Calu3 (cell line): ENCODE results near the gene ABCA12. TPM values are rescaled to one million over a fixed set of nuclear protein-coding genes. Genes with fewer than 3 reads are reported as not detected.

Source experiments
- BruUV-seq: library from RNA; stranded (reverse); fragments of 400-500 nt; replicated peaks from 2 replicates; lab custom pipeline; 2021; lab: Mats Ljungman, UMichigan
- CTCF ChIA-PET: fragments of 300-600 bp; sonication (Branson Sonifier 250); formaldehyde crosslinking; loops from one replicate; lab custom pipeline; 2022; ENCODE audit warnings: antibody characterized with exemption; lab: Charles Lee
- DNase-seq: peaks from one replicate; pipeline ENCODE4 v3.0.0; 2022
- H3K27ac Mint-ChIP-seq: one replicate; pipeline ENCODE4 v1.8.0; 2022; ENCODE audit warnings: mixed read lengths; ENCODE audit not compliant: unreplicated experiment
- H3K27me3 Mint-ChIP-seq: one replicate; pipeline ENCODE4 v1.8.0; 2022; ENCODE audit warnings: mixed read lengths; ENCODE audit not compliant: unreplicated experiment
- H3K36me3 Mint-ChIP-seq: one replicate; pipeline ENCODE4 v1.8.0; 2022; ENCODE audit warnings: mild to moderate bottlenecking, moderate library complexity, mixed read lengths; ENCODE audit not compliant: insufficient read depth, unreplicated experiment
- H3K4me1 Mint-ChIP-seq: one replicate; pipeline ENCODE4 v1.8.0; 2022; ENCODE audit warnings: mild to moderate bottlenecking, low read depth, mixed read lengths; ENCODE audit not compliant: unreplicated experiment
- H3K4me3 Mint-ChIP-seq: one replicate; pipeline ENCODE4 v1.8.0; 2022; ENCODE audit warnings: mild to moderate bottlenecking, low read depth, moderate library complexity, mixed read lengths; ENCODE audit not compliant: unreplicated experiment
- H3K9me3 Mint-ChIP-seq: one replicate; pipeline ENCODE4 v1.8.0; 2022; ENCODE audit warnings: low read depth, mixed read lengths; ENCODE audit not compliant: unreplicated experiment
- CTCF ChIP-seq: fragments of 200-600 bp; IDR thresholded peaks from one replicate; pipeline ENCODE4 v1.8.0; 2022; ENCODE audit warnings: antibody characterized with exemption; ENCODE audit not compliant: unreplicated experiment
- intact Hi-C: fragments of 100-400 bp; cut with micrococcal nuclease; formaldehyde crosslinking; loops from one replicate; pipeline ENCODE4 v1.10.0; 2022; ENCODE audit not compliant: unreplicated experiment
- total RNA-seq: library from RNA; stranded (reverse); gene quantifications from 2 replicates; pipeline ENCODE4 v1.2.3, GENCODE V29; 2022

The ABCA12 gene
- total RNA-seq, 1 experiment from 2014 or later: 4.8 TPM

- intact Hi-C loops: loop anchor here (5.0 to 10.0 kb wide), 2 partner anchors 1196 to 1748 kb away; no protein-coding TSS in a partner anchor
- no peaks in the 10 kb centered on the region for H3K4me1 Mint-ChIP-seq
- H3K36me3 Mint-ChIP-seq: no peaks in the 10 kb centered on the region
- BruUV-seq: no TSS peak
- H3K9me3 Mint-ChIP-seq: no peaks in the 10 kb centered on the region
- TF ChIP-seq CTCF: no peak
- DNase-seq: no peak
- no peak overlapping the region for H3K4me3 Mint-ChIP-seq
- H3K27ac Mint-ChIP-seq: no peak overlapping the region
- CTCF ChIA-PET: no interaction called here
- no peaks in the 10 kb centered on the region for H3K27me3 Mint-ChIP-seq
Measured at GRCh38 chr2:215003001-215003400, 135.4 kb downstream of the ABCA12 start.

GRCh38 chr2:215002500-215002899 is 135.9 kb downstream of the ABCA12 start:
- H3K4me1 Mint-ChIP-seq: no peaks in the 10 kb centered on the region
- CTCF ChIA-PET: no interaction called here
- H3K9me3 Mint-ChIP-seq: no peaks in the 10 kb centered on the region
- DNase-seq: peak; percentile 22
- H3K4me3 Mint-ChIP-seq: no peak overlapping the region
- no TSS peak for BruUV-seq
- no peaks in the 10 kb centered on the region for H3K36me3 Mint-ChIP-seq
- peak; percentile 33 for TF ChIP-seq CTCF
- H3K27ac Mint-ChIP-seq: no peak overlapping the region
- no peaks in the 10 kb centered on the region for H3K27me3 Mint-ChIP-seq
- intact Hi-C loops: loop anchor here (5.0 to 10.0 kb wide), 2 partner anchors 1195 to 1748 kb away; no protein-coding TSS in a partner anchor

GRCh38 chr2:215000721-215001120 is 137.7 kb downstream of the ABCA12 start:
- no peak overlapping the region for H3K4me3 Mint-ChIP-seq
- H3K36me3 Mint-ChIP-seq: no peaks in the 10 kb centered on the region
- no peaks in the 10 kb centered on the region for H3K4me1 Mint-ChIP-seq
- CTCF ChIA-PET: no interaction called here
- H3K27ac Mint-ChIP-seq: no peak overlapping the region
- intact Hi-C loops: loop anchor here (5.0 to 10.0 kb wide), 2 partner anchors 1193 to 1746 kb away; no protein-coding TSS in a partner anchor
- BruUV-seq: no TSS peak
- DNase-seq: no peak
- H3K27me3 Mint-ChIP-seq: no peaks in the 10 kb centered on the region
- no peak for TF ChIP-seq CTCF
- H3K9me3 Mint-ChIP-seq: no peaks in the 10 kb centered on the region

- BruUV-seq: no TSS peak
- no peak for TF ChIP-seq CTCF
- no peaks in the 10 kb centered on the region for H3K36me3 Mint-ChIP-seq
- CTCF ChIA-PET: no interaction called here
- H3K4me1 Mint-ChIP-seq: no peaks in the 10 kb centered on the region
- no peak overlapping the region for H3K4me3 Mint-ChIP-seq
- intact Hi-C loops: no loop called here
- no peaks in the 10 kb centered on the region for H3K9me3 Mint-ChIP-seq
- H3K27me3 Mint-ChIP-seq: no peaks in the 10 kb centered on the region
- H3K27ac Mint-ChIP-seq: no peak overlapping the region
- no peak for DNase-seq
Measured at GRCh38 chr2:214995926-214996670, 142.3 kb downstream of the ABCA12 start.
